Stimulated activated CD8-positive, alpha-beta memory T cell treated with anti-CD3 and anti-CD28 coated beads, Interleukin-4, amount 100 ng/mL, for 1 hour (primary cell): Measurements from ENCODE around the gene MYO10.

Source experiments
- DNase-seq, 2 donors: peaks; one replicate each; pipeline ENCODE4 v3.0.0-alpha.2; 2020; ENCODE audit warnings: low read depth in 2 of 2, low spot score in 1 of 2

The MYO10 gene

GRCh38 chr5:16826379-16827125 is 109.5 kb downstream of the MYO10 start:
- DNase-seq = no peak

GRCh38 chr5:16819522-16820167 is 116.4 kb downstream of the MYO10 start:
- no peak for DNase-seq

GRCh38 chr5:16815432-16815831 is 120.7 kb downstream of the MYO10 start:
- no peak for DNase-seq

- DNase-seq = no peak
Observed at GRCh38 chr5:16812911-16813310, 123.2 kb downstream of the MYO10 start.

- no peak for DNase-seq
Observed at GRCh38 chr5:16812448-16812847, 123.6 kb downstream of the MYO10 start.

- no peak for DNase-seq
Observed at GRCh38 chr5:16810208-16810854, 125.8 kb downstream of the MYO10 start.

GRCh38 chr5:16809395-16810207 is 126.5 kb downstream of the MYO10 start:
- DNase-seq = no peak

GRCh38 chr5:16809010-16809394 is 127.1 kb downstream of the MYO10 start:
- DNase-seq = no peak

GRCh38 chr5:16808021-16808420 is 128.1 kb downstream of the MYO10 start:
- no peak for DNase-seq

GRCh38 chr5:16807547-16807864 is 128.6 kb downstream of the MYO10 start:
- DNase-seq = no peak

- DNase-seq = no peak
Observed at GRCh38 chr5:16806711-16807546, 129.2 kb downstream of the MYO10 start.

- DNase-seq = no peak
Observed at GRCh38 chr5:16805486-16805885, 130.6 kb downstream of the MYO10 start.

GRCh38 chr5:16803831-16804230 is 132.3 kb downstream of the MYO10 start:
- DNase-seq = no peak

GRCh38 chr5:16800477-16800876 is 135.6 kb downstream of the MYO10 start:
- no peak for DNase-seq

GRCh38 chr5:16799796-16800195 is 136.3 kb downstream of the MYO10 start:
- DNase-seq = no peak

- no peak for DNase-seq
Observed at GRCh38 chr5:16797951-16798350, 138.1 kb downstream of the MYO10 start.

GRCh38 chr5:16794269-16794913 is 141.7 kb downstream of the MYO10 start:
- DNase-seq = no peak

- DNase-seq = no peak
Observed at GRCh38 chr5:16792598-16793275, 143.4 kb downstream of the MYO10 start.

GRCh38 chr5:16791904-16792597 is 144.0 kb downstream of the MYO10 start:
- no peak for DNase-seq
